GM19351 (cell line): ENCODE data around the gene COPS7A.

Experiments used
- ATAC-seq: cut with Tn5 transposase; IDR thresholded peaks from one replicate; pipeline ENCODE4 v1.9.1; 2021; ENCODE audit warnings: mild to moderate bottlenecking, moderate library complexity; ENCODE audit not compliant: unreplicated experiment

COPS7A gene

GRCh38 chr12:6748761-6749160 lies 24.9 kb downstream of the COPS7A start:
- ATAC-seq: no peak

GRCh38 chr12:6750506-6750905 lies 26.7 kb downstream of the COPS7A start:
- no peak for ATAC-seq

DNA sequence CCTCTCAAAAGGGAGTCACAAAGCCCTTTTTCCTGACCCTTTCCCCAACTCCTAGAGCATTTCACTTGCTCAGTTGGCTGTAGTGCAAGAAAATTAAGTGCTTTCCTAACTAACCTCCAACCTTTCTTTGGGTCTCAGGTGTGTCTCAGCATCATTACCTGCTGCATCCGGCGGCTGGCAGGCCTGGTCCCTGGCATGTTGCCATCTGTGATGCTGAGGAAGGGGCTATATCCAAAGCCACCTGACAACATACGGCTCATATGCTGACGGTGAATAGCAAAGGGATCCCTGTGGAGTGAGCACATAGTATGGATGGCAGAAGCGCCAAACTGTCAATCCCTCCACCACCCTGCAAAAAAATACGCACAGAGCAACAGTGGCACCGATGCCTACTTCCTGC lies 27.9 kb downstream of the COPS7A start:
- no peak for ATAC-seq

- ATAC-seq: peak; percentile 3
Observed at GRCh38 chr12:6752167-6752920, 28.5 kb downstream of the COPS7A start.

DNA sequence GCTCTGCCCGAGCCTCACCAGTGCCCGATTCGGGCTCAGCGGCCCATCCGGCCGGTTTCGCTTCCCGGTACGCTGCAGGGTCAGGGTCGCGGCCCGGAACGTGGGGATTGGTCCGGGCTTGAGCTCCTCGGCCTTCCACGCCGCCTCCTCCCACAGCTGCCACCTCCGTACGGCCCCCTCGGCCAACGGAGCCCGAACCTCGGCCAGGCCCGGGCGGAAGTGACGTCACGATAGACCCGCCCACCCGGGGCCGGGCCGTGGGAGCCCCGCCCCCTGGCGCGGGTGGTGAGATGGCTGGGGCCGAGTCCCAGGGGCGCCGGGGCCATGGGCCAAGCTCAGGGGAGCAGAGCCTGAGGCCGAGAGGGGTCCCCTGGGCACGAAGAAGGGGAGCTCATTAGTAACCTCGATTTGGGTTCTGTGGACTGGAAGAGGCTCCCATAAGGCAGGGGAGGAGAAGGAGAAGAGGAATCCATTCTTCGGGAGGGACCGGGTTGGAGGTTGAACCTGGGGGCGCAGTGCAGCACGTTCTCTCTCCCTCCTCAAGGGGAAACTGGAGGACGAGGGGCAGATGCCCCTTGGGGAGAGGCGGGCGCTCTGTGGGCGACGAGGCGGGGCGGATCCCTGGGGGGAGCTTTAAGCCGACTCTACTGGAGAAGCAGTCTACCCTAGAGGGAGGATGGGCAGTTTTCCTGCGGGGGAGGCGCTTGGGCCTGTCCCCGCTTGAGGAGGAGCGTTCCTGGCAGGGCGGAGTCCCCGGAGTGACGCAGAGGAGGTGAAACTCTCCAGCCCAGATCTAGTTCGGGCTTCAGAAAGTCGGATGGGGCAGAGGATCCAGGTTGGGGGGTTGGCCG lies 29.3 kb downstream of the COPS7A start, which contains the start of gene MLF2:
Gene MLF2 (minus strand): TSS at position 221 of the 851 bp plus-strand sequence. CDS start 807 bp downstream, outside the sequence.
- ATAC-seq: peak; percentile 83

- ATAC-seq: no peak
Observed at GRCh38 chr12:6753772-6754356, 30.0 kb downstream of the COPS7A start.

DNA sequence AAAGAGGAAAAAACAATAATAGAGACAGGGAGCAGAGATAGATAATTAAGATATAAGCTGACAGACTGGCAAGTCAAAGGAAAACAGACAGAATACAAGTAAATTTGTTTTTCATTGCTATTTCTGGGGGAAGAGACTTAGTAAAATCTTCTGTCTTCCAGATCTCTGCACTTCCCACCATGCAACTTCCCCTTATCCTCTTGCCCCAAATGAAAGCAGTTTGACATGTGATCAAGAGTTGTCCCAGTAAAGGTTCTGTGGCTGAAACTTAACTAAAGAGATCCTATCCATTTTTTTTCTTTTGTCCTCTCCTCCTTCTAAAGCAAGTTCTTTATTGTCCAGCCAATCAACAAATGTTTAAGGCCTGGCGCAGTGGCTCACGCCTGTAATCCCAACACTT lies 30.6 kb downstream of the COPS7A start:
- ATAC-seq: no peak

DNA sequence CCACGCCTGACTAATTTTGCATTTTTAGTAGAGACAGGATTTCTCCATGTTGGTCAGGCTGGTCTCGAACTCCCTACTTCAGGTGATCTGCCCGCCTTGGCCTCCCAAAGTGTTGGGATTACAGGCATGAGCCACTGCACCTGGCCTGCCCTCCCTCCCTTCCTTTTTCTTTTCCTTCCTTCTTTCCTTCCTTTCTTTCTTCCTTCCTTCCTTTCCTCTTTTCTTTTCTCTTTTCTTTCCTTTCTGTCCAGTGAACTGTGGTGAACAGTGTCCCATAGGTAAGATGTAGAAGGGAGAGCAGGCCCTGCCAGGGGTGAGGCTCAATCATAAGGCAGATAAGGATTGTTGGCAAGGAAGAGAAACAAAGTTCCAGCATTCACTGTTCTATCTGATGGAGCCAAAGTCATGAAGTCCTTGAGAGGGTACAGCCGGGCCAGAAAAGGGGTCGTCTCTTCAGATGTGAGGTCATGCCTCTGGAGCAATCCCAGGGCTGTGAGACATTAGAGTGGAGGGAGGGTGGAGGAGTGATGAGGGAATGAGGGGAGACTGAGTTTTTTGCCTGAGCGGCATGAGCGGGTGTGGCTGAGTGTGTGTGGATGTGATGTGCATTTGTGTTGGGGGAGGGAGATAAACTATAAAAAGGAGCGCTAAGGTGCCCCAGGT lies 33.3 kb downstream of the COPS7A start:
- no peak for ATAC-seq

DNA sequence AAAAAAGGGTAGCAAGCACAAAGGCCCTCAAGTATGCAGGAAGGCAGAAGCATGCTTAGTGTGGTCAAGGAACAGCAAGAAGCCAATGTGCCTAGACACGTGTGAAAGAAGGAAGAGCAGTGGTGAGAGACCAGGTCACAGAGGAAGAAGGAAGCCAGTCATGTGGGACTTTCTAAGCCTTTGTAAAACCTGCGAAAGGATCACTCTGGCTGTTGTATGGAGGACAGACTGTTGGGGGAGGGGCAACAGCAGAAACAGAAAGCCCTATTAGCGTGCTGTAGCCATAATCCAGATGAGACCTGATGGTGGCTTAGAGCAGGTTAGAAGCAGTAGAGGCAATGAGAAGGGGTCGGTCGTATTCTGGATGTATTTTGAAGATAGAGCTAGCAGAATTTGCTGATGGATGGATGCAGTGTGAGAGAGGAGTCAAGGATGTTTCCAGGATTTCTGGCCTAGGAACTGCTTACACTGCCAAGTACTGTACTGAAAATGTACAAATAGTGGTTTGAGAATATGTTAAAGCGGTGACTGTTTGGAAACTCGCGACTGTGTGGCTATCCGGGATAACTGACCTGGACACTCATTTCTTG lies 34.8 kb downstream of the COPS7A start:
- no peak for ATAC-seq

- ATAC-seq: no peak
Observed at GRCh38 chr12:6759741-6760140, 35.9 kb downstream of the COPS7A start.

DNA sequence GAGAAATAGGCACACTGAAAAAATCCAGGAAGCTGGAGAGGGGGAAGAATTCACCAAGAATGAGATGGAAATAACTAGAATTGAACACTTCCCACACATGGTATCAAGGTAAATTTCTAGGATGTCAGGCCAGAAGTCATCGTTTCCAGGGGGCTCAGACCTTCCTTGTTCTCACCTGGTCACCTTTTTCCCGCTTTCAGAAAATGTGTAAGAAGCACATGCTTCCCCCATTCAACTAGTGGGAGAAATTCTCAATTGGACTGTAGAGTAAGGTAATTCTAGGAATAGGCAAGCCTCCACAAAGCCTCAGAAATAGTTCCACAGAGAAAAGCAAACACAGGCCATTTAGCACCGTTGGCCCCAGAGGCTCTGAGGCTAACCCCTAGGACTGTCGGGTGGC lies 39.5 kb downstream of the COPS7A start:
- no peak for ATAC-seq

- peak; percentile 84 for ATAC-seq
Observed at GRCh38 chr12:6764011-6764828, 40.4 kb downstream of the COPS7A start.

DNA sequence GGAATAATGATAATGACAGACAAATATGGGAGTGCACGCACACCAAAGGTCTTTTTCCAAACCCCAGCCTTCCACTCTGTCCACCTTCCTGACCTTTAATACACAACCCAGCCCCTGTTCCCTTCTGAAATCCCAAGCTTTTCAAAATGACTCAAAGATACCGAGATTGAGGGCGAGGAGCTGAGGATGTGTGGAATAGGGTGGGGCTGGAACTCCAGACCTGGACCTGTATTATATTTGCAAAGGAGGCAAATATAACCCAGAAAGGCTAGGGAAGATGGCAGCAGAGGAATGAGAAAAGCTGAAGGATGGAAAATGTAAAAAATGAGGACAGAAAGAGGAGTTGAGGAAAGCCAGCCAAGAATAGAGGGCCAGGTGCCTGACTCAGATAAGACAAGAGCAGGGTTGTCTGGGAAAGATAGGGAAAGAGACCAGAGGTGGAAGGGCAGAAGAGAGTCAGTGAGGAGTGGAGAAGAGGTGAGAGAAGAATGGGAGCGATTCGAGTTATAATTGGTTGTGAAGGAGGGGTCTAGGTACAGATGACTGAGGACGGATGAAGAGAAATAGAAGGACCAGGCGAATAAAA lies 41.3 kb downstream of the COPS7A start:
- no peak for ATAC-seq

DNA sequence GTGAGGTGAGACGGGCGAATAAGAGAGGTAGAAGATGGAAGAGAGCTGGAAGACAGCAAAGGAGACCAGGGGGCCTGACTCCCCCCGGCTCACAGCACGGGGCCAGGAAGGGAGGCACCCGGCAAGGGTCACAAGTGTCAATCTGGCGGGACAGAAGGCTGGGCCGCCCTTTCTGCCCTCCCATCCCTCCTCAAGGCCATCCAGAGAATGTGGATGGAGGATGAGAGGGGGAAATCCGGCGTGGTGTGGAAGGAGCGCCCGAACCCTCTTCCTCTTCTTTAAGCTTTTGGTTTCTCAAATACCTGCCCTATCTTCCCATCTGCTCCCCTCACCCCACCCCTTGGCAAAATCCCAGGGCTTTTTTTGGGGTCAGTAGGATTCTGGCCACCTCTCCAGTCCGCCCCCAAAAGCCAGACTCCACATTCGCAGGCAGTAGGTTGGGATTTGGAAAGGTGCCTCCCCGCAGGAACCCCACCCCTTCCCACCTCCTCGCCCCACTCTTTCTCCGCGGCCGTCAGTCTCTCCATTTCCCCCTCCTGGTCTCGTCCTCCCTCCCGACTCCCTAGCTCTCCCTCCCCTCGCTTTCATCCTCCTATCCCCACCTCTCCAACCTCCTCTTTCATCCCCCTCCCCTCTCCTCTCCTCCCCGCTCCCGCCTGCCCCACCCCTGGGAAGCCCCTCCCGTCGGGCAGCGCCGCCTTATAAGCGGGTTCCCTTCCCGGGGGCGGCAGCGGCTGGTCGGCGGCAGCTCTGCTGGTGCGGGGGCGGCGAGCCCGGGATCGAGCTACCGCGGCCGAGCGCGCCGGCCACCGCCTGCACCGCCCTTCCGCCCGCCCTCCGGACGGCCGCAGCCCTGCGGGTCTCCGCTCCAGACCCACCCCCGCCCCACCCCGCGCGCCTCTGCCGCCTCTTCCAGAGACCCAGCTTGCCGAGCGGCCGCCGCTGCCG lies 42.1 kb downstream of the COPS7A start, which contains the start of gene PTMS:
Gene PTMS (plus strand): TSS at position 730 of the 948 bp plus-strand sequence. CDS start 343 bp downstream, outside the sequence.
- no peak for ATAC-seq

DNA sequence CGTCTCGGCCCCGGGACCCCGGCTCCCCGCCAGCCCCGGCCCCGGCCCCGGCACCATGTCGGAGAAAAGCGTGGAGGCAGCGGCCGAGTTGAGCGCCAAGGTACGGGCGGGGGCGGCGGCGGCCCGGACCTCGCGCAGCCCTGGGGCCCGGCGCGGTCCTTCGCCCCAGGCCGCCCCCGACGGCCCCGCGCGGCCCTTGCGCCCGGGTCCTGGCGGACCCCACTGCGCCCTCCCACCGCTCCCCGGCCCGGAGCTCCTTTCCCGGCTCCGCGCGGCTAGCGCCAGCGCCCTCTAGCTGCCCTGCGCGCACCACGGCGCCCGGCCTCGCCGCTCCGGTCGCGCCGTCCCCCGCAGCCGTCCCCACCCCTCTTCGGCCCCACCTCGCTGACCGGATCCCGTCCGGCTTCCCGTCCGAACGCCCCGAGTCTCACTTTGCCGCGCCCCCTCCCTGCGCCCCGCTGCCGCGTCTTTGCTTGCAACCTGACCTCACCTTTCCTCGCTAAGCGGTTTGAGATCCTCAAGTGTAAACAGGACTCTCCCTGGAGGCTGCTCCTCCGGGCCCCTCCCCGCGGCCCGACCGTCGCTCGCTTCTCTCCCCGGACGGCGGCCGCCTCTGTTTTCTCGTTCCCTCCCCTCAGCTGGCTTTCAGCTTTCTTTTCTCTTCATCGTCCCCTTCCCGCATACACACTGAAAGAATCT lies 43.0 kb downstream of the COPS7A start:
- no peak for ATAC-seq

DNA sequence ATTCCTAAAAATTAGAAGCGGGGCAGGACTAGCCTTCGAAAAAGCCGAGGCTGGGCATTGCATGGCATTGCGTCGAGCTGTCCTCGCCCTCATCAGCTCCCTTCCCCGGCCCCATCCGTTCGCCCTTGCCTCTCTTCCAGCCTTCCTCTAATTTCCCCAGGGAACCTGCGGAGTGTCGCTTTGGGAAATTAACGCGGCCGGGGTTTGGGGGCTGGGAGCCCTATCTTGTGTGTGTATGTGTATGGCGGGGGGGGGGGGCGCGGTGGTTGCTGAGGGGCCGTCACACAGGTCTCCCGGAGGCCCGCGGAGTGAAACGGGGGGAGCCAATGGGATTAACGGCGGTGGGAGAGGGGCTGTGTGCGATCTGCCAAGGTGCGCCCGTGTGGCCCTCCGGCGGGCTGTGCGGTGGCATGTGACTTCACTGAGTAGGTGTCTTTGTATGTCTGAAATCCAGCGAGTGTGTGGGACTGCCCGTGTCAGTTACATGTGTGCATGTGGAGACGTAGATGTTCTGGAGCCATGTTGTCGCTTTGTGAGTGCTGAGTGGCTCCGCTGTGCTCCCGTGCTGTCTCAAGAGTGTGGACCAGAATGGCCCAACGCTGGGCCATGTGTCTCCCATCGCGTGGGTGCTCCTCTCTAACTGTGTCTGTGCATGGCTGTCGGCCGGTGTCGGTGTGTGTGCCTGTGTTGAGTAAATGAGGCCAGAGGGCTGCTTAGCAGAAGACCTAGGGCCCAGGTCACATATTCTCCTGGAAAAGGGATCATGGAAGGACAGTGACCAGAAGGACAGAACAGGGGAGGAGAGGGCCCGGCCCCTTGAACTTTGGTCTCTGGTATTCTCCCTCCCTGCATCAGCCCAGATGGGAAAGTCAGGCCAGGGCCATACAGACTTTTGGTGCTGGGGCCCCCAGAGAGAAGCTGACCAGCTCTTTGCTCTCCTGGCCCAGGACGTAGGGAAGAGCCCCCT lies 43.8 kb downstream of the COPS7A start:
- ATAC-seq: no peak
